Ammon's horn (tissue), 1 donor: ENCODE results near the gene ZNF687.

Experiments used
- DNase-seq: peaks from one replicate; pipeline ENCODE4 v3.0.0-alpha.2; 2016; ENCODE audit warnings: low spot score

Gene ZNF687

GRCh38 chr1:151282883-151283725 is 1.0 kb downstream of the ZNF687 start:
- DNase-seq, result peak; percentile 45

DNA sequence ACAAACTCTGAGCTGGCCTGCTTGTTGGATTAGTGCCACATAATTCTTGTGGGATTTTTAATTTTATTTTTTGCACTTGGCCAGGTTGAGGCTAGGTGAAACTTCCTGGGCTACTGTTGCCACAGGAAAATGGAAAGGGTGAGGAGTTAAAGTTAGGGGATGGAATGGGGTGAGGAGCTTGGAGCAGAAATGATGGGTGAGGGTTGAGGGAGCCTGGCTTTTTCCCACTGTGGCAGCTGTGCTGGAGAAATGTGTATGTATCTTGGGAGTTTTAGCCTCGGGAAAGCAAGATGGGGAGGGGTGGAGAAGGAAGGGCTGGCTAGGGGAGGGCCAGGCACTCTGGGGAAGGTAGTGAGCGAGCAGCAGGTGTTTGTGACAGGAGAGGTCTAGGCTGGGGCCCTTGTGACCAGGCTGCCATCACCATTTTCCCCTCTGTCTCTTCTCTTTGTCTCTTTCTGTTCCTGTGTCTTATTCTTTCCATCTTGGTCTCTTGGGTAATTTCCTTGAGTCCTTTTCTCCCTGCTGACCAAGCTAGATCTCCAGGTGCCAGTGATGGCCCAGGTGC is 2.0 kb downstream of the ZNF687 start:
- no peak for DNase-seq

DNA sequence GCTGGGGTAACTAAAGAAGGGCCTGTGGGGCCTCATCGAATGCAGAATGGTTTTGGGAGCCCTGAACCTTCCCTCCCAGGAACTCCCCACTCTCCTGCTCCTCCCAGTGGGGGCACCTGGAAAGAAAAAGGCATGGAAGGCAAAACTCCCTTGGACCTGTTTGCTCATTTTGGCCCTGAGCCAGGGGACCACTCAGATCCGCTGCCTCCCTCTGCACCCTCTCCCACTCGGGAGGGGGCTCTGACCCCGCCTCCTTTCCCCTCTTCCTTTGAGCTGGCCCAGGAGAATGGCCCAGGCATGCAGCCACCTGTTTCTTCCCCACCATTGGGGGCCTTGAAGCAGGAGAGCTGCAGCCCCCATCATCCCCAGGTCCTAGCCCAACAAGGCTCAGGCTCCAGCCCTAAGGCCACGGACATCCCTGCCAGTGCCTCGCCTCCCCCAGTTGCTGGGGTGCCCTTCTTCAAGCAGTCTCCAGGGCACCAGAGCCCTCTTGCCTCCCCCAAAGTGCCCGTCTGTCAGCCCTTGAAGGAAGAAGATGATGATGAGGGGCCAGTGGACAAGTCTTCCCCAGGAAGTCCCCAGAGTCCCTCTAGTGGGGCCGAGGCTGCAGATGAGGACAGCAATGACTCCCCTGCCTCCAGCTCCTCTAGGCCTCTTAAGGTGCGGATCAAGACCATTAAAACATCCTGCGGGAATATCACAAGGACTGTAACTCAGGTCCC is 4.7 kb downstream of the ZNF687 start:
- DNase-seq, result no peak

- DNase-seq, result no peak
Observed at GRCh38 chr1:151287341-151287699, 5.2 kb downstream of the ZNF687 start.

DNA sequence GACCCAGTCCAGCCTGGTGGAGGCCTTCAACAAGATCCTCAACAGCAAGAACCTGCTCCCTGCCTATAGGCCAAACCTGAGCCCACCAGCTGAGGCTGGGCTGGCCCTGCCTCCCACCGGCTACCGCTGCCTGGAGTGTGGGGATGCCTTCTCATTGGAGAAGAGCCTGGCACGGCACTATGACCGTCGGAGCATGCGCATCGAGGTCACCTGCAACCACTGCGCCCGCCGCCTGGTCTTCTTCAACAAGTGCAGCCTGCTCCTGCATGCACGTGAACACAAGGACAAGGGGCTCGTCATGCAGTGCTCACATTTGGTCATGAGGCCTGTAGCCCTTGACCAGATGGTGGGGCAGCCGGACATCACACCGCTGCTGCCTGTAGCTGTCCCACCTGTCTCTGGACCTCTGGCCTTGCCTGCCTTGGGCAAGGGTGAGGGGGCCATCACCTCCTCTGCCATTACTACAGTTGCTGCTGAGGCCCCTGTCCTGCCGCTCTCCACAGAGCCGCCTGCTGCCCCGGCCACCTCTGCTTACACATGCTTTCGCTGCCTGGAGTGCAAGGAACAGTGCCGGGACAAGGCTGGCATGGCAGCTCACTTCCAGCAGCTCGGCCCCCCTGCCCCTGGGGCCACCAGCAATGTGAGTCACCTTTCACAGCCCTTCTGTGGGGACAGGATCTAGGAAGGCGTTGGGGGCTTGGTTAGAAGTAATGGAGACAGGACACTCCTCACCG is 5.8 kb downstream of the ZNF687 start:
- no peak for DNase-seq

DNA sequence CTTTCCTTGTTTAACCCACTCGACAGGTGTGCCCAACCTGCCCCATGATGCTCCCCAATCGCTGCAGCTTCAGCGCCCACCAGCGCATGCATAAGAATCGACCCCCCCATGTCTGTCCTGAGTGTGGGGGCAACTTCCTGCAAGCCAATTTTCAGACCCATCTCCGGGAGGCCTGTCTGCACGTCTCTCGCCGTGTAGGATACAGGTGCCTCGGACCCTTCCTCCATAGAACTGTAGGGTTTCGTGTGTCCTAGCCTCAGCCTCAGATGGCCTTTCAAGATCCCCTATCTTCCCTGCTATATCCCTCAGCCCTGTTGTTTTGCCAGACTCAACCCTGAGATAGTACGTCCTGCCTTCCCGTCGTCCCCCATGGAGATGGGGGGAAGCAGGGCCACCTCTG is 6.4 kb downstream of the ZNF687 start:
- DNase-seq, result no peak

DNA sequence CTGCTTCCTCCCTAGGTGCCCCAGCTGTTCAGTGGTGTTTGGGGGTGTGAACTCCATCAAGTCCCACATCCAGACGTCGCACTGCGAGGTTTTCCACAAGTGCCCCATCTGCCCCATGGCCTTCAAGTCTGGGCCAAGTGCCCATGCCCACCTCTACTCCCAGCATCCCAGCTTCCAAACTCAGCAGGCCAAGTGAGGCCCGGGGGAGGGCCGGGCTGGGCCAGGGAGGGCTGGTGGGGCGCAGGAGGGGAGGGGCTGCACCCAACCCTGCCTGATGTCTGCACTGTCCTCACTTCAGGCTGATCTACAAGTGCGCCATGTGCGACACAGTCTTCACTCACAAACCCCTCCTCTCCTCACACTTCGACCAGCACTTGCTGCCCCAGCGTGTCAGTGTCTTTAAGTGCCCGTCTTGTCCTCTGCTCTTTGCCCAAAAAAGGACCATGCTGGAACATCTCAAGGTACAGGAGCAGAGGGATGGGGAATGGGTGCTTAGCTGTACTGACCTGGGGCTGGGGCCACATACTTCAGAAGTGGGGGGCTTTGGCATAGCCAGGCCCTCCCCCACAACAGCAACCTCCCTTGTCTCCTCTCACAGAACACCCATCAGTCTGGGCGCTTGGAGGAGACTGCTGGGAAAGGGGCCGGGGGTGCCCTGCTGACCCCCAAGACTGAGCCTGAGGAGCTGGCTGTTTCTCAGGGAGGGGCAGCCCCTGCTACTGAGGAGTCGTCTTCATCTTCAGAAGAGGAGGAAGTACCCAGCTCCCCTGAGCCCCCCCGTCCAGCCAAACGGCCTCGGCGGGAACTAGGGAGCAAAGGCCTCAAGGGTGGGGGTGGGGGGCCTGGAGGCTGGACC is 7.2 kb downstream of the ZNF687 start:
- no peak for DNase-seq

- no peak for DNase-seq
Observed at GRCh38 chr1:151289991-151290708, 8.1 kb downstream of the ZNF687 start.

DNA sequence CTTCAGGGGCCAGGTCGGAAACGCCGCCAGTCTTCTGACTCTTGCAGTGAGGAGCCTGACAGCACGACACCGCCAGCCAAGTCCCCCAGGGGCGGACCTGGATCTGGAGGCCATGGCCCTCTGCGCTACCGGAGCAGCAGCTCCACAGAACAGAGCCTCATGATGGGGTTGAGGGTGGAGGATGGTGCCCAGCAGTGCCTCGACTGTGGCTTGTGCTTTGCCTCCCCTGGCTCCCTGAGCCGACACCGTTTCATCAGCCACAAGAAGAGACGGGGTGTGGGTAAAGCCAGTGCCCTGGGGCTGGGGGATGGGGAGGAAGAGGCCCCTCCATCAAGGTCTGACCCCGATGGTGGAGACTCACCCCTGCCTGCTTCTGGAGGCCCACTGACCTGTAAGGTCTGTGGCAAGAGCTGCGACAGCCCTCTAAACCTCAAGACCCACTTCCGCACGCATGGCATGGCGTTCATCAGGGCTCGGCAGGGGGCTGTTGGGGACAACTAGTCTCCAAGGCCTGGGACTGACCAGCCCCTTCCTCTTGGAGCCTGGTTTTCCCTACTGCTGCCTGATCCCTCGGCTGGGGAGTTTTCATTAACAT is 8.7 kb downstream of the ZNF687 start:
- DNase-seq, result no peak

GRCh38 chr1:151292207-151293030 is 10.3 kb downstream of the ZNF687 start:
- DNase-seq, result peak; percentile 45

GRCh38 chr1:151293093-151293492 is 11.0 kb downstream of the ZNF687 start:
- DNase-seq, result no peak

- peak; percentile 92 for DNase-seq
Observed at GRCh38 chr1:151294742-151295462, 12.8 kb downstream of the ZNF687 start.

DNA sequence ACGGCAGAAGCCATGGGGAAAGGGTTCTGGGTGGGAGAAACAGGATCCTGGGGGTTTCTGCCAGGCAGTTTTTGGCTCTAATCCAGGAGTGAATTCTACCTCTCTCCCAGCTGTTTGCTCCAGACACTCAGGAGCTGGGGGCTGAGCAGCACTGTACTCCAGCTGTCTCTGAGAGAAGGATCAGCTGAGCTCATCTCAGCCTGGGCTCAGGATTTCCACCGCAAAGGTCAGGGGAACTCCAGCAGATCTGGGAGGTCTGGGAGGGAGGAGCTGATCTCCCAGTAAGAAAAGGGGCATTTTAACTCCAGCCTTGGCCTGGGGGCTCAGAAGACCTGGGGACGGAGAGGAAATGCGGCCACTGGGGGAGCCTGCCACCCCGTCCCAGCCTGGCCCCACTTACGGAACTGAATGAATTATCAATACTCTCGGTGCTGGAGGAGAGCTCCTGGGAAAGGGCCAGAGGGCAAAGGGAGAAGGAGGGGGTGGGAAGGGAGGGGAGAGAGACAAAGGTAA is 27.8 kb downstream of the ZNF687 start:
- no peak for DNase-seq

DNA sequence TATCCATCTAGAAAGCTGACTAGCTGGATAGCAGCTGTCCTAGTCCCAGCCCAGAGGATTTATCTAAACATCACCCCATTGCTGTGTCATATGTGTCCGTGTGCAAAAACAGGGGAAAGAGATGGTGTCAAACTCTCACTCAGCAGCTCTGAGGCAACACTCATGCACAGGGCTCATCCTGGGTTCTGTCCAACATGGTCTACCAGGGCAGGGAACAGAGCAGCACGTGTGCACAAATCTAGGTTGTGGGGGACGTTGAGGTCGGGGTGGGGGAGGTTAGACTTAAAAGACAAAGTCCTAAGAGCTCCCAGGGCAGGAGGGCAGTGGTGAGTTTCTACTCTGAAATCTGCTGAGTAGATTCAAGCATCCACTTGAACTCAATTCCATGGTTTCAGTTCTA is 28.9 kb downstream of the ZNF687 start:
- no peak for DNase-seq

DNA sequence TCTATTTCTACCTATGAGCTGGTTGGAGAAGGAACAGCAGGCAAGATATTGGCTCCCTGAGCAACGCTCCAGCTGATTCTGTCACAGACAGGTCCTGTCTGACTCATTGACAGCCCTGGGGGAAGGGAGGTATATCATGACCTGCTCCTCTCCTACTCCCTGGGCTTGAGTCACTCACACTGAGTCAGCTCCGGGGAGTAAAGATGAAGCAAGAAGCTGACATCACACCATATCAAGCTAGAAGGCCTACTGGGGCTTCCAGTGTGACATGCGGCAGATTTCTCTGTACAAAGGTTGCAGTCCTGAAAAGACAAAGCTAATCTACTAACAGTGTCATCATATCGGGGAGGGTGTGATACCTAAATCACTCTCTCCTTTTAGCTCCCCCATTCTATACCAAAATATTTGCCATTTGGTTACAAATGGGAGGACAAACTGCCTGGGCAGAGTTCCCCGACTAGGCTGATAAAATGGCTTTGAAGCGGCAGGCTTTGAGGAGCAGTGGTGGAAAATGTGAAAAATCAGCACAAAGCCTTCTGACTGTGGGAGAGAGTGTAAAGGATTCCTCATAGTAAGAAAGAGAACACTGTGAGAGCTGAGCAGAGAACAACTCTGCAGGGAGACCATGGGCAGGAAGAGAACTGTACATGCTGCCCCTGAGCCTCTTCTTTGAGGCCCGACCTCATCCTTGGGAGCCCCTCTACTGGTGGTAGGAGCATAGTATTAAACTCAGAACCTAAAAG is 29.7 kb downstream of the ZNF687 start:
- DNase-seq, result peak; percentile 80

DNA sequence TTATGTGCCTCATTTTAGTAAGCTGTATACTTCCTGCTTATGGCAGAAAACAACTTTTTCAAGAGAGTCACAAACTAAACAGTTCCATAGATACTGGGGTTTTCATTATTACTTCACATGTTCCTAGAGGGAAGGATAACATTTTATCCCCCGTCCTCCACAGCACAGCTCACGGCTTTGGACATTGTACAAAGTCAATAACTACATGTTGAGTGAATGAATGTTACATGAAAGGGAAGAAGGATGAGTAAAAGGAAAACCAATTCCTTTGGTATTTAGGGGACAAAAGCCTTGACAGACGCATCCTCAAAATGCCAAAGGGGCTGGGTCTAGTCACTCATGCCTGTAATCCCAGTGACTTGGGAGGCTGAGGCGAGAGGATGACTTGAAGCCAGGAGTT is 30.3 kb downstream of the ZNF687 start:
- DNase-seq, result no peak

GRCh38 chr1:151312826-151313225 is 30.7 kb downstream of the ZNF687 start:
- no peak for DNase-seq

DNA sequence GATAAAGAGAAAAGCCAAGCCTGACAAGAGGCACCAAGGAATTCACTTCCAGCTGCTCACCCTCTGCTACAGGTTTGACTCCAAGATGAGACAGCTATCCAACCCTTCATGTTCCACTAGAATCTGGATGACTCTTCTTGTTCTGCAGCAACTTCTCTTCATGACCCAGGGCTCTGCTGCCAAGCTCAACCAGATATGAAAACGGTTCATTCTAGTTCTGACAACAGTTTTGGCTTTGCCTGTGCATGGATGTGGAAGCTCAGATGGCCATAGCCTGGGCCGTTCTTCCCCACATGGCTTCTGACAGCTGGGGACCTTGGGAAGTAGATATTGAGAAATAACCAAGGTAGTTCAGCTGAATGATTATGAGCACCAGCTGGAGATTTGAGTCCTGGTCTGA is 31.4 kb downstream of the ZNF687 start:
- no peak for DNase-seq
